Measurements from ENCODE around the gene THRB. TPM values are rescaled to one million over a fixed set of nuclear protein-coding genes. Genes with fewer than 3 reads are reported as not detected.

The THRB gene
- total RNA-seq, 5 donors from 2014 or later (not counting 1 experiment from before 2014, with no cell fraction given), result 0.03 to 0.29 (median 0.19) TPM; not detected in 2

DNA sequence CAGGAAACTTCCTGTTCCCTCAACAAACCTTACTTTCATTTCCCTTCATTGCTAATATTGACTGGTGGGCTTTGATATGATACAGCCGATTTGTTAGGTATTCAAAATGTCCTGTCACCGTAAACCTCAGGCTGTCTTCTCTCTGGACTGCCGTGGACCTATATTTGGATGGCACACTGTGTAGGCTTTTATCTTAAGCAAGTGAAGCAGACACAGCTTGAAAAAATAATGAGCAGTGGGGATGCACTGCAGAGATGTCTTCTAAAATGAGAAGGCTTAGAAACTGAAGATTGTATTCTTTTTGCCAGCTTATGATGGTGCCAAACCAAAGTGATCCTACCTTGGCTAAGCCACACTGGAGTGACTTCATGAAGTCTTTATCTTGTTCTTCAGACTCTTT lies 283.3 kb downstream of the THRB start:
- no peak overlapping the region for H3K4me3 Mint-ChIP-seq
- no peak overlapping the region for H3K27ac ChIP-seq (ENCODE audit: low read length)
- CTCF ChIA-PET, result no interaction called here
- no peaks in the 10 kb centered on the region for H3K4me1 Mint-ChIP-seq
- H3K9me3 ChIP-seq, result no peaks in the 10 kb centered on the region
- no peak for ATAC-seq (replicated peaks in 1 of 4)
- WGBS (ENCODE audit: insufficient coverage), result 94% methylated on average over 3 of the region's 3 CpGs
- H3K36me3 ChIP-seq (ENCODE audit: control insufficient read depth in 2 of 2, extremely low read depth in 1 of 2, insufficient read depth in 1 of 2, low read length in 1 of 2), result no peaks in the 10 kb centered on the region
- POLR2A ChIA-PET, result no interaction called here
- no peaks in the 10 kb centered on the region for H3K27me3 ChIP-seq (replicated peaks in 1 of 2; ENCODE audit: control insufficient read depth in 2 of 2, extremely low read depth in 1 of 2, insufficient read depth in 2 of 2, low read length in 1 of 2)
- no peaks in the 10 kb centered on the region for H3K36me3 Mint-ChIP-seq
- DNase-seq, result no peak
- H3K27me3 Mint-ChIP-seq, result peaks cover 0 to 4% of the 10 kb centered on the region in 2 donors
- no peaks in the 10 kb centered on the region for H3K4me1 ChIP-seq (ENCODE audit: control insufficient read depth in 1 of 2, extremely low read depth in 1 of 2, insufficient read depth in 2 of 2, low read length in 2 of 2)
- H3K9me3 Mint-ChIP-seq, result no peaks in the 10 kb centered on the region
- H3K27ac Mint-ChIP-seq, result no peak overlapping the region
- H3K4me3 ChIP-seq (ENCODE audit: control insufficient read depth in 1 of 2, extremely low read depth in 1 of 2, low read length in 1 of 2), result no peak overlapping the region

DNA sequence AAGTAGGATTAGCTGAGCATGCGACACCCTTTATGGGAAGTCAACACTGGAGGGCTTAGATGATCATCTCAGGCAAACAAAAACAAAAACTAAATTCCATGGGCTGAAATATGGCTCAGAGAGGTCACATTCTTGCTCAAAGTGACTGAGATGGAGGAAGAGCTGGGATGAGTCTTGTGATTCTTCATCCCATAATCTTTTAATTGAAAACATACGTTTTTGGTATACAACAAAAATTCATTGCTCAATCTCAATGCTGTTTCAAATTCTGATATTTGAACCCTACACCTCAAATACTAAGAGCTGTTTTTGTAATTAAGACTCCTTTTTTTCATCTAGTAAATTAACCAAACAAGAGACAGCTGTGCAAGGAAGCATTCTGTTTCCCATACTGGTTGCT lies 292.6 kb downstream of the THRB start:
- Histone ChIP-seq H3K9me3 (no peaks in the 10 kb centered on the region), H3K27ac (ENCODE audit: low read length) (no peak overlapping the region), H3K4me1 (ENCODE audit: control insufficient read depth in 1 of 2, extremely low read depth in 1 of 2, insufficient read depth in 2 of 2, low read length in 2 of 2) (no peaks in the 10 kb centered on the region), H3K36me3 (ENCODE audit: control insufficient read depth in 2 of 2, extremely low read depth in 1 of 2, insufficient read depth in 1 of 2, low read length in 1 of 2) (no peaks in the 10 kb centered on the region), H3K4me3 (ENCODE audit: control insufficient read depth in 1 of 2, extremely low read depth in 1 of 2, low read length in 1 of 2) (no peak overlapping the region), H3K27me3 (replicated peaks in 1 of 2; ENCODE audit: control insufficient read depth in 2 of 2, extremely low read depth in 1 of 2, insufficient read depth in 2 of 2, low read length in 1 of 2) (peaks cover 0 to 3% of the 10 kb centered on the region in 2 experiments)
- no peaks in the 10 kb centered on the region for H3K36me3 Mint-ChIP-seq
- DNase-seq (no peak), ATAC-seq (replicated peaks in 1 of 4) (no peak)
- H3K4me3 Mint-ChIP-seq, result no peak overlapping the region
- ChIA-PET CTCF (no interaction called here), POLR2A (no interaction called here)
- H3K27me3 Mint-ChIP-seq, result peaks cover 12 to 18% of the 10 kb centered on the region in 2 donors
- WGBS (ENCODE audit: insufficient coverage), result no CpG with 5 or more reads among the region's 2 CpGs
- peaks cover 0 to 4% (median 3%) of the 10 kb centered on the region in 3 donors for H3K9me3 Mint-ChIP-seq
- no peaks in the 10 kb centered on the region for H3K4me1 Mint-ChIP-seq
- H3K27ac Mint-ChIP-seq, result no peak overlapping the region

DNA sequence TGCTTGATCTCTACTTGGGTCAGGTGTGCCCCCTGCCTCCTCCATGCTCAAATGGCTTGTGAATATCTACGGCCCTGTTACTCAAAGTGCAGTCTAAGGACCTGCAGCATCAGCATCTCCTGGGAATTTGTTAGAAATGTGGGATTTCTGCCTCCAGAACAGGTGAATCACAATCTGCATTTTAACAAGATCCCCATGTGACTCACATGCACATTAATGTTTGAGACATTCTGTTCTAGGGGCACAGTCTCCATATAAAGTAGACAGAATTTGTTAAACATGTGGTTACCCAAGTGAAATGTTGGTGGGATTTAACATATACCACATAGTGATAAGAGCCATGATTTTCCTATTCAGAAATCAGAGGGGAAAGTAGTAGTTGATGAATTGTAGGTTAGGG lies 293.3 kb downstream of the THRB start:
- Mint-ChIP-seq H3K4me1 (no peaks in the 10 kb centered on the region), H3K4me3 (no peak overlapping the region), H3K36me3 (no peaks in the 10 kb centered on the region), H3K27me3 (peaks cover 12 to 18% of the 10 kb centered on the region in 2 donors), H3K27ac (no peak overlapping the region), H3K9me3 (peaks cover 0 to 4% (median 3%) of the 10 kb centered on the region in 3 donors)
- Histone ChIP-seq H3K27ac (ENCODE audit: low read length) (no peak overlapping the region), H3K4me3 (ENCODE audit: control insufficient read depth in 1 of 2, extremely low read depth in 1 of 2, low read length in 1 of 2) (no peak overlapping the region), H3K9me3 (no peaks in the 10 kb centered on the region), H3K36me3 (ENCODE audit: control insufficient read depth in 2 of 2, extremely low read depth in 1 of 2, insufficient read depth in 1 of 2, low read length in 1 of 2) (no peaks in the 10 kb centered on the region), H3K27me3 (replicated peaks in 1 of 2; ENCODE audit: control insufficient read depth in 2 of 2, extremely low read depth in 1 of 2, insufficient read depth in 2 of 2, low read length in 1 of 2) (peaks cover 0 to 3% of the 10 kb centered on the region in 2 experiments), H3K4me1 (ENCODE audit: control insufficient read depth in 1 of 2, extremely low read depth in 1 of 2, insufficient read depth in 2 of 2, low read length in 2 of 2) (no peaks in the 10 kb centered on the region)
- ChIA-PET CTCF (no interaction called here), POLR2A (no interaction called here)
- WGBS (ENCODE audit: insufficient coverage), result no CpG with 5 or more reads among the region's 1 CpG
- DNase-seq (no peak), ATAC-seq (replicated peaks in 1 of 4) (no peak)

DNA sequence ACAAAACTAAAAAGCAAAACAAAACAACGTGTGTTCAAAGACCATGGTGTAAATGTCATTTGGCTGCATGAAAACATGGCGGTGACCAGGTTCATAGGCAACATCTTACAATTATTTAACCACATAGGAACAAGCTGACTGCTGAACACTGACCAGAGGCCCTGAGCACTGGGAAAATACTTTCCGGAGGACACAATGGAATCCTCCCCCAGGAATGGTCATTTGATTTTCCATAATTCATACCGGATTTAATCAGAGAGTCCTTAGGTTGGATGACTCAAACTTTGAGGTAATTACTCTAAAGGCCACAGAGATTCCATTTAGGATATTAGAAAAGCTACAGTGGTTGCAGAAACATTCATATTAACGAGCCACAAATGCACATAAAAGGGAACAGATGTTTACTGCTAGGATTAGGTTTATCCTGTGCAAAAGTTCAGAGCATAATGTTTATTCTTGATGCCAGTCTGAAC lies 294.8 kb downstream of the THRB start:
- Mint-ChIP-seq H3K4me3 (no peak overlapping the region), H3K27me3 (peaks cover 12 to 20% of the 10 kb centered on the region in 2 donors), H3K27ac (no peak overlapping the region), H3K36me3 (no peaks in the 10 kb centered on the region), H3K9me3 (peaks cover 0 to 3% (median 3%) of the 10 kb centered on the region in 3 donors), H3K4me1 (no peaks in the 10 kb centered on the region)
- peaks cover 0 to 3% of the 10 kb centered on the region in 2 experiments for H3K27me3 ChIP-seq (replicated peaks in 1 of 2; ENCODE audit: control insufficient read depth in 2 of 2, extremely low read depth in 1 of 2, insufficient read depth in 2 of 2, low read length in 1 of 2)
- H3K4me1 ChIP-seq (ENCODE audit: control insufficient read depth in 1 of 2, extremely low read depth in 1 of 2, insufficient read depth in 2 of 2, low read length in 2 of 2), result no peaks in the 10 kb centered on the region
- 83% methylated on average over 1 of the region's 5 CpGs for WGBS (ENCODE audit: insufficient coverage)
- H3K9me3 ChIP-seq, result no peaks in the 10 kb centered on the region
- POLR2A ChIA-PET, result no interaction called here
- H3K36me3 ChIP-seq (ENCODE audit: control insufficient read depth in 2 of 2, extremely low read depth in 1 of 2, insufficient read depth in 1 of 2, low read length in 1 of 2), result no peaks in the 10 kb centered on the region
- no peak for DNase-seq
- H3K27ac ChIP-seq (ENCODE audit: low read length), result no peak overlapping the region
- CTCF ChIA-PET, result no interaction called here
- no peak overlapping the region for H3K4me3 ChIP-seq (ENCODE audit: control insufficient read depth in 1 of 2, extremely low read depth in 1 of 2, low read length in 1 of 2)
- no peak for ATAC-seq (replicated peaks in 1 of 4)

DNA sequence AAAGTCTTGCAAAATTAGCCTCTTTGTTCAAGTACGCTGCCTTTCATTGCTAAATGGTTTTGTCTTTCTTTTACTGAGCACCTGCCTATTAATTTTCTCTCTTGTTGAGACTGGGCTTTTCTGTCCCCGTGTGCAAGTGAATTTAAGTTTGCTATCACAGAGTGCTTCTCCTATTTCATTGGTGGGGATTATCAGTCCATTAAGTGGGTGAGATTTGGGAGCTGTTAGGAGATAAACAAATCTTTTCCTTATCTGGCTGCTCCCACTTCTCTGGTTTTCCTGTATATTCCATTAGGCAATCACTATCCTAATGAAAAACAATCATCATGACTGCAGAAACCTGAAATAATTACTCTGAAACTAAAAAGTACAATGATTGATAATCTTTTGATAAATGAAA lies 295.4 kb downstream of the THRB start:
- peaks cover 12 to 18% of the 10 kb centered on the region in 2 donors for H3K27me3 Mint-ChIP-seq
- DNase-seq, result no peak
- Histone ChIP-seq H3K9me3 (no peaks in the 10 kb centered on the region), H3K36me3 (ENCODE audit: control insufficient read depth in 2 of 2, extremely low read depth in 1 of 2, insufficient read depth in 1 of 2, low read length in 1 of 2) (no peaks in the 10 kb centered on the region), H3K27me3 (replicated peaks in 1 of 2; ENCODE audit: control insufficient read depth in 2 of 2, extremely low read depth in 1 of 2, insufficient read depth in 2 of 2, low read length in 1 of 2) (peaks cover 0 to 3% of the 10 kb centered on the region in 2 experiments), H3K4me3 (ENCODE audit: control insufficient read depth in 1 of 2, extremely low read depth in 1 of 2, low read length in 1 of 2) (no peak overlapping the region), H3K4me1 (ENCODE audit: control insufficient read depth in 1 of 2, extremely low read depth in 1 of 2, insufficient read depth in 2 of 2, low read length in 2 of 2) (no peaks in the 10 kb centered on the region), H3K27ac (ENCODE audit: low read length) (no peak overlapping the region)
- CTCF ChIA-PET, result no interaction called here
- H3K4me3 Mint-ChIP-seq, result no peak overlapping the region
- 100% methylated on average over 1 of the region's 2 CpGs for WGBS (ENCODE audit: insufficient coverage)
- no peak overlapping the region for H3K27ac Mint-ChIP-seq
- H3K9me3 Mint-ChIP-seq, result peaks cover 0 to 3% (median 0%) of the 10 kb centered on the region in 3 donors
- ATAC-seq (replicated peaks in 1 of 4), result no peak
- no peaks in the 10 kb centered on the region for H3K36me3 Mint-ChIP-seq
- POLR2A ChIA-PET, result no interaction called here
- H3K4me1 Mint-ChIP-seq, result no peaks in the 10 kb centered on the region

DNA sequence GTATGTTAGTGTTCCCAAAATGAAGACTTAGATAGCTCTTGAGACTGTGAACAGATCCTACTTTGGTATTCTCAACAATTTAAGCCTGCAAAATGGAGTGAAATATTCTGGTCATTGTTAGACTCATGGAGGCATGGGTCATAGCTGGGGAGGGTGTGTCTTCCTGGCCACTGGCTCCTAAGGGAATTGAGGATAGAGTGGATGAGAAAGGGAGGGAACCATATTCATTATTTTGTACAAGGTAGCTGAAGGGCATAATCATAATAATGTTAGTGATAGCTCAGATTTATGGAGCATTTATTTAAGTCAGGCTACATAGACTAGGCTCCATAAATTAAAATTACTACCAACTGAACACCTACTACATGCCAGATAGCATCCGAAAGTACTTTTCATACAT lies 295.9 kb downstream of the THRB start:
- ATAC-seq (replicated peaks in 1 of 4), result no peak
- ChIA-PET POLR2A (no interaction called here), CTCF (no interaction called here)
- Mint-ChIP-seq H3K9me3 (peaks cover 0 to 3% (median 0%) of the 10 kb centered on the region in 3 donors), H3K36me3 (no peaks in the 10 kb centered on the region), H3K27me3 (peaks cover 12 to 16% of the 10 kb centered on the region in 2 donors), H3K27ac (no peak overlapping the region), H3K4me1 (no peaks in the 10 kb centered on the region), H3K4me3 (no peak overlapping the region)
- Histone ChIP-seq H3K4me3 (ENCODE audit: control insufficient read depth in 1 of 2, extremely low read depth in 1 of 2, low read length in 1 of 2) (no peak overlapping the region), H3K36me3 (ENCODE audit: control insufficient read depth in 2 of 2, extremely low read depth in 1 of 2, insufficient read depth in 1 of 2, low read length in 1 of 2) (no peaks in the 10 kb centered on the region), H3K27ac (ENCODE audit: low read length) (no peak overlapping the region), H3K4me1 (ENCODE audit: control insufficient read depth in 1 of 2, extremely low read depth in 1 of 2, insufficient read depth in 2 of 2, low read length in 2 of 2) (no peaks in the 10 kb centered on the region), H3K9me3 (no peaks in the 10 kb centered on the region), H3K27me3 (replicated peaks in 1 of 2; ENCODE audit: control insufficient read depth in 2 of 2, extremely low read depth in 1 of 2, insufficient read depth in 2 of 2, low read length in 1 of 2) (peaks cover 0 to 3% of the 10 kb centered on the region in 2 experiments)
- WGBS (ENCODE audit: insufficient coverage), result 100% methylated on average over 1 of the region's 1 CpG
- no peak for DNase-seq

DNA sequence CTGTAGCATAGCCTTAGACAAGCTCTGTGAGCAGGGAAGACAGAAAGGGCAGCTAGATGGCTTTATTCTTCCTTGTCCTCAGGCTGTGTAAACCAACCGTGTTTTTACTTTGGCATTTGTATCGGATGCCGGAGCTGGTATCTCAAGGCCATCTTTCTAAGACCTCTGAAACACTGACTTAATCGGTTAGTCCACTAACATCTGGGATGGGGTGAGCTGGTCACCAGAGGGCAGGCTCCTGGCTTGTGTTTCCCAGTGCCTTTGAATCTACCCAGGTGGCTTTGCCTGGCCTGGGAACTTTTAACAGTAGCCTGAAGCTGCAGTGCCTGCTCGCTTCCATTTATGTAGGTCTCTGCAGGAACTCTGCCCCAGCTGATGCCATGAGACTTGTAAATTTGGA lies 296.8 kb downstream of the THRB start:
- no peak overlapping the region for H3K4me3 Mint-ChIP-seq
- 97% methylated on average over 5 of the region's 5 CpGs for WGBS (ENCODE audit: insufficient coverage)
- DNase-seq, result no peak
- Histone ChIP-seq H3K27ac (ENCODE audit: low read length) (no peak overlapping the region), H3K27me3 (replicated peaks in 1 of 2; ENCODE audit: control insufficient read depth in 2 of 2, extremely low read depth in 1 of 2, insufficient read depth in 2 of 2, low read length in 1 of 2) (no peaks in the 10 kb centered on the region), H3K4me1 (ENCODE audit: control insufficient read depth in 1 of 2, extremely low read depth in 1 of 2, insufficient read depth in 2 of 2, low read length in 2 of 2) (no peaks in the 10 kb centered on the region), H3K4me3 (ENCODE audit: control insufficient read depth in 1 of 2, extremely low read depth in 1 of 2, low read length in 1 of 2) (no peak overlapping the region), H3K36me3 (ENCODE audit: control insufficient read depth in 2 of 2, extremely low read depth in 1 of 2, insufficient read depth in 1 of 2, low read length in 1 of 2) (no peaks in the 10 kb centered on the region), H3K9me3 (no peaks in the 10 kb centered on the region)
- H3K27me3 Mint-ChIP-seq, result peaks cover 12 to 16% of the 10 kb centered on the region in 2 donors
- H3K9me3 Mint-ChIP-seq, result peaks cover 0 to 3% (median 0%) of the 10 kb centered on the region in 3 donors
- H3K36me3 Mint-ChIP-seq, result no peaks in the 10 kb centered on the region
- no peak for ATAC-seq (replicated peaks in 1 of 4)
- ChIA-PET CTCF (no interaction called here), POLR2A (no interaction called here)
- no peaks in the 10 kb centered on the region for H3K4me1 Mint-ChIP-seq
- no peak overlapping the region for H3K27ac Mint-ChIP-seq
